Stimulated activated CD4-positive, alpha-beta T cell treated with anti-CD3 and anti-CD28 coated beads, Interleukin-1b, Interleukin-23, amount 100 ng/mL, for 1 hour (primary cell): ENCODE measurements around the gene SNRPE.

Experiments used
- DNase-seq, 2 donors: peaks; one replicate each; pipeline ENCODE4 v3.0.0-alpha.2; 2020; ENCODE audit warnings: low read depth in 2 of 2

SNRPE gene

DNA sequence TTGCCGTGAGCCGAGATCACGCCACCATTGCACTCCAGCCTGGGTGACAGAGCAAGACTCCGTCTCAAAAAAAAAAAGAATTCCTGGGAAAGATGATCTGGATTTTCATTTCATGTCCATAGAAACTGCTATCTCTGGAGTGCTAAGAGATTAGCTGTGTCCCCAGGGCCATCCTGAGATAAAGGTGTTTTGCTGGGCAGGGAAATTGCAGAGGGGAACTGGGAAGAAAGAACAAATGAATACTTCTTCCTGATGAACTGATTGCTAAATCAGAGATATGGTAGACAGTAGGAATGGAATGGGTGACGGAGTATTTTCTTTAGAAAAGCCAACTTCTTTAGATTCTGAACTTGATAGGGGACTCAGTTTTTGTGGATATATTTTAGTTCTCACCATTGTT is 19.2 kb downstream of the SNRPE start:
- no peak for DNase-seq

DNA sequence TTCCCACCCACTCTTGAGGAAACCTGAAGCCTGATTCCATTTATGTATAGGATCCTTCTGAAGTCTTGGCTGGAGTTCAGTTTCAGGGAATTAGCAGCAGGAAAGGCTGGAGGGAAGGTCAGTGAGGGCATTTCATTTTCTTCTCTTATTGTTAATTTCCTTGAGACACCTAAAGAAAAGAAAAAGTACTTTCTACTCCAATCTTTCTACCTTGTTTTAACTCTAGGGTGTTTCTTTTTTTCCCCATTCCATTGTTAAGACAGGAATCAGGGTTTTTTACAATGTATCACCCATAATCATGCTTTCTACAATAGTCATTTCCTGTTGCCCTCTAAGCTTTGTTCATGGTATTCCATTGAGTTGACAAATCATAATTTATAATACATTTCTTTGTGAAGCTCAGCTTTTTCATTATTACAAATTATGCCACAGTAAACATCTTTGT is 27.4 kb downstream of the SNRPE start:
- DNase-seq, result no peak

DNA sequence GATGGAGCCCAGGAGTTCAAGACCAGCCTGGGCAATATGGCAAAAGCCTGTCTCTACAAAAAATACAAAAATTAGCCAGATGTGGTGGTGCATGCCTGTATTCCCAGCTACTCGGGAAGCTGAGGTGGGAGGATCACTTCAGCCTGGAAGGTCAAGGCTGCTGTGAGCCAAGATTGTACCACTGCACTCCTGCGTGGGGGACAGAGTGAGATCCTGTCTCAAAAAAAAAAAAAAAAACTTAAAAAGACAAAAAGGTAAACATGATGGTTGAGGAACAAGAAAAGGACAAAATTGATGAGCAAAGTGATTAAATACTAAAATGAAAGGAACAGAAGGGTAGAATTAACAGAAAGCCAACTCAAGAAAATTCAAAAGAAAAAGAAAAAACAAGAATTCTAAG is 30.6 kb downstream of the SNRPE start:
- no peak for DNase-seq

DNA sequence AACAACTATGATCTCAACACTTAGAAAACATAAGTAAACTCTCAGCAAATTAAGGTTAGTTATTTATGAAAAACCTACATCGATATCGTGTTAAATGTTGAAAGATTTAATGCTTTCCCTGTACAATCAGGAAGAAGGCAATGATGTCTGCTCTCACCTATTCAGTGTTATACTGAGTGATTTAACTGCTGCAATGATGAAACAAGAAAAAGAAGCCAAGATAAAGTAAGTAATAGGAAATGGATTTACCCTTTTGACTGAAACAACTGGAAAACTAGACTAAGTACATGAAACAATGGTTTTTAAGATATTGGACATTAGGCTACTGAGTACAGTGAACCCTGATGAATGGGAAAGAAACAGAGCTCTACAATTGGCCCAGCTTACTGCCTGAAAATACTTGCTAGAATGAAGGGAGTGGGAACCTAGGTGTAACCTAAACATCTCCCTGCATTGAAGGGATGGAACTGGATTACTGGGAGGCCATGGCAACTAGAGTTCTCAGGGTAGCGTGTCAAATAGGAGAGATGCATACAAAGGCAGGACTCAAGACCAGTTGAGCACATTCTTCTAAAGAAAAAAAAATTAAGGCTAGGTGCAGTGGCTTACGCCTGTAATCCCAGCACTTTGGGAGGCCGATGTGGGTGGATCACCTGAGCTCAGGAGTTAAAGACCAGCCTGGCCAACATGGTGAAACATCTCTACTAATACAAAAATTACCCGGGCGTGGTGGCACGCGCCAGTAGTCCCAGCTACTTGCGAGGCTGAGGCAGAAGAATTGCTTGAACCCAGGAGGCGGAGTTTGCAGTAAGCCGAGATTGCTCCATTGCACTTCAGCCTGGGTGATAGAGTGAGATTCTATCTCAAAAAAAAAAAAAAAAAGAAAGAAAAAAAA is 37.3 kb downstream of the SNRPE start:
- no peak for DNase-seq

DNA sequence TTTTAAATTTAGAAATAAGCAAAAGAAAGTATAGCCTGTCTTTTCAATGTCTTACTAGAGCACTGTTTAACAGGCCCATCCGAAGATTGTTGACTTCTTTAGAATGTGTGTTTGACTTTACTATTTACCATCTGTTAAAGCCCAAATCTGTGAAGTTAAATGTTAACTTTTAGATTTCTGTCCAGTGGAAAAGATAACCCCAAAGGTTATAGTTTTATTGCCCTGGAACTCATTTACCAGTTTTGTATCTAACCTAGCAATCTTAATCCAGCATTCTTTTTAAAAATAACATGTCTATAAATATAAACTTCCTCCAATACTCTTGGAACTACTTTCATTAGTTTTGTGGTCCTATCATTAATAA is 37.9 kb downstream of the SNRPE start:
- DNase-seq, result no peak

DNA sequence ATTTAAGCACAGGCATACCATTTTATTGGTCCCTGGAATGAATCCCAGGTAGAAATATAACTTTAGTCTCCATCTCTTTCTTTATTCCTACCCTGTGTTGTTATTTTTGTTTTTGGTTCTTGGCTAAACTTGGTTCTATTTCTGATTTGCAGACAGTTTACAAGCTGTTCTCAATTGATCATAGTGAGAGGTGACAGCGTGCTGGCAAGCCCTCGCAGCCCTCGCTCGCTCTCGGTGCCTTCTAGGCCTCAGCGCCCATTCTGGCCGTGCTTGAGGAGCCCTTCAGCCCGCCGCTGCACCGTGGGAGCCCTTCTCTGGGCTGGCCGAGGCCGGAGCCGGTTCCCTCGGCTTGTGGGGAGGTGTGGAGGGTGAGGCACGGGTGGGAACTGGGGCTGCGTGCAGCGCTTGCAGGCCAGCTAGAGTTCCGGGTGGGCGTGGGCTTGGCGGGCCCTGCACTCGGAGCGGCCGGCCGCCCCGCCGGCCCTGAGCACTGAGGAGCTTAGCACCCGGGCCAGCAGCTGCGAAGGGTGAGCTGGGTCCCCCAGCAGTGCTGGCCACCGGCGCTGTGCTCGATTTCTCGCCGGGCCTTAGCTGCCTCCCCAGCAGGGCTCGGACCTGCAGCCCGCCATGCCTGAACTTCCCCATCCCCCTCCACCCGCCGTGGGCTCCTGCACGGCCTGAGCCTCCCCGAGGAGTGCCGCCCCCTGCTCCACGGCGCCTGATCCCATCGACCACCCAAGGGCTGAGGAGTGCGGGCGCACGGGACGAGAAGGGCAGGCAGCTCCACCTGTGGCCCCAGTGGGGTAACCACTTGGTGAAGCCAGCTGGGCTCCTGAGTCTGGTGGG is 38.7 kb downstream of the SNRPE start:
- DNase-seq, result no peak

DNA sequence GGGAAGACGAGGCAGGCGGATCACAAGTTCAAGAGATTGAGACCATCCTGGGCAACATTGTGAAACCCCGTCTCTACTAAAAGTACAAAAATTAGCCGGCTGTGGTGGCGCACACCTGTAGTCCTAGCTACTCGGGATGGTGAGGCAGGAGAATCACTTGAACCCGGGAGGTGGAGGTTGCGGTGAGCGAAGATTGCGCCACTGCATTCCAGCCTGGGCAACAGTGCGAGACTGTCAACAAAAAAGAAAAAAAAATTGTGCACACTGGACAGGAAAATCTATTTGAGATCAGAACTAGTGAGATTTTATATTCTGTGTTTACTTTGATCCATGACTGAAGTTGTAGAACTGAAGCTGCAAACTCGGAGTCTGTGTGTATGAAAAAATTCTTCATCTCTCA is 40.2 kb downstream of the SNRPE start:
- DNase-seq, result no peak

DNA sequence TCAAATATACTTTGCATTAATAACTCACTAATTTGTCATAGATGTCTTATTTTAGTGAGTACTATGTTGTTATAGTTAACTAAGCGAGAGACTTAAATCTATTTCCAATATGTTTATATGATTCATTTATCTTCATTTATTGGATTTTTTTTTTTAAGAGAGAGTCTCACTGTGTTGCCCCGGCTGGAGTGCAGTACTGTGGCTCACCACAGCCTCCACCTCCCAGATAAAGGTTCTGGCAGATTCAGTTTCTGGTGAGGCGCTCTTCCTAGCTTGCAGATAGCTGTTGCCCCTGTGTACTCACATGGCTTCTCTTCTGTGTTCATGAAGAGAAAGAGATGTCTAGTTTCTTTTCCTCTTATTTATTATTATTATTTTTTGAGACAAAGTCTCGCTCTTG is 43.9 kb downstream of the SNRPE start:
- DNase-seq, result no peak

DNA sequence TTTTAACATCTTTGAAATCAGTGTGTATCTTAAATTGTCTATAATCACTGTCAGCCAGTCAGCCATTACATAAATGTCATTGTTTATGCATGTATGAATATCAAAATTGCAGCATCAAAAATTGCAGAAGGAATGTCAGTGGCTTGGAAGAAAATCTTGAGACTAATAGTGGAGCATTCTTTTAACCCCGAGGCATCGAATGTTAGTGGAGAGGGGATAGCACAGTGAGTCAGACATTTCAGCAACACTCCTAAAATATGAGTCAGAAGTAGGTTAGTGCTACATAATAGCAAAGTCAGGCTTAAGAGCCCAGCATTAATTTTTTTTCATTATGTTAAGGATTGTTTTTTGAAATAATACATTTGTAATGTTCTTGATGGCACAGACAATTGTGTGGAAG is 45.5 kb downstream of the SNRPE start:
- DNase-seq, result no peak

DNA sequence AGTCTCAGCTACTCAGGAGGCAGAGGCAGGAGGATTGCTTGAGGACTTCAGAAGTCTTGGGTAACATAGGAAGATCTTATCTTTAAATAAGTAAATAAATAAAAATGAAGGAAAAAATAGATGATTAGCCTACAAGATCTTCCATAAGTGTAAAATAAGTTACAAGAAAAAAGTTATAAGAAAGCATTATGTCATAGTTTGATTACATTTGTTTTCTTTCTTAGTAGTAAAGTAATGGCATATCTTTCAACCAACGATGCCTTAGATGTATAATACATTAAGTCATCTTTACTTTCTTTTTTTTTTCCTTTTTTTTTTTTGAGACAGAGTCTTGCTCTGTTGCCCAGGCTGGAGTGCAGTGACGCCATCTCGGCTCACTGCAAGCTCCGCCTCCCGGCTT is 46.5 kb downstream of the SNRPE start:
- no peak for DNase-seq

DNA sequence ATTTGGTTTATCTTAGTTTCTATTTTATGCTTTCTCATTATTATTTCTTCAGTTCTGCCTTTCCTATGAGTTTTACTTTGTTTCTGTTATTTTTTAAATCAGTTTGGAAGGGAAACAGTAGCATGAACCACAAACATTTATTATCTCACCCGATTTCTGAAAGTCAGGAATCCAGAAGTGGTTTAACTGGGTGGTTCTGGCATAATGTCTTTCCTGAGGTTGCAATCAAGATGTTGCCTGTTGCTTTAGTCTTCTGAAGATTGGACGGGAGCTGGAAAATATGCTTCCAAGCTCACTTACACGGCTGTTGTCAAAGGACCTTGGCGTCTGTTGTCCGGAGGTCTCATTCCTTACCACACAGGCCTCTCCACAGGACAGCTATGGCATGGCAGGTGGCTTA is 50.4 kb downstream of the SNRPE start:
- no peak for DNase-seq

DNA sequence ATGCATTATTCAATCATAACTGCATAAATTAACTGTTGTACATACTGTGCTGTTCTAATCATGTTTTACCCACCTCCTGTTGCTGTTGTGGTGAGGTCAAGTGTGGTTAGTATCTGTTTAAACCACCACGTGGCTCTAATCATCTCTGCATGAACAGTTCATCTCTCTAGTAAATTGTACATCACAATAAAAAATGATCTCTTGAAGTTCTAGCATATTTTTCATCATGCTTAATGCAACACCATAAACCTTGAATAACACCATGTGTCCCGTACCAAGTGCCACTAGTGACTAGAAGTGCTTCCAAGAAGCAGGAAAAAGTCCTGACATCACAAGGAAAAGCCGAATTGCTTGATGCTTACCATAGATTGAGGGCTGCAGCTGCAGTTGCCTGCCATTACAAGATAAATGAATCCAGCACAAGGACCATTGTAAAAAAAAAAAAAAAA is 51.7 kb downstream of the SNRPE start:
- DNase-seq, result no peak

DNA sequence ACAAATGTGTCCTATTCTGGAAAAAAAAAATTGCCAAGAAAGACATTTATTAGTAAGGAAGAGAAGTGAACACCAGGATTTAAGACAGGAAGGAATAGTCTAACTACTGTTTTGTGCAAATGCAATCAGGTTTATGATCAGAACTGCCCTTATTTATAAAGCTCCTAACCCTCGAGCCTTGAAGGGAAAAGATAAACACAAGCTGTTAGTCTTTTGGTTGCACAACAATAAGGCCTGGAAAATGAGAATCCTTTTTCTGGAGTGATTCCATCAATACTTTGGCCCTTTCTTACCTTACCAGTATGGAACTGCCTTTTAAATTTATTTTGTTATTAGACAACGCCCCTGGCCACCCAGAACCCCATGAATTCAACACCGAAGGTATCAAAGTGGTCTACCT is 52.9 kb downstream of the SNRPE start:
- no peak for DNase-seq

DNA sequence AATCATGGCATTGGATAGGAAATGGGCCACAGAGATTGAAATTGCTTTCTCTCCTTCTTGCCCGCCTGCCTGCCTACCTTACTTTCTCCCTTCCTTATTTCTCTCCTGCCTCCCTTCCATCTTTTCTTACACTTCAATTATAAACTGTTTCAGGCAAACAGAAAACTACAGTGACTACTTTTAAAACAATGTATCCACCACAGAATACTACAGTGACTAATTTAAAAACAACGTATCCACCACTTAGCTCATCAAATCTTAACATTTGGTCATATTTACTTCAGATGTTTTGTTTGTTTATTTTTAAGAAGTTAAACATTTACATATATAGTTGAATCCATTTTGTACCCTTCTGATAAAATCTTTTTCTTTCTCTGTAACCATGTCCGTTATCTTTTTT is 54.4 kb downstream of the SNRPE start:
- no peak for DNase-seq

DNA sequence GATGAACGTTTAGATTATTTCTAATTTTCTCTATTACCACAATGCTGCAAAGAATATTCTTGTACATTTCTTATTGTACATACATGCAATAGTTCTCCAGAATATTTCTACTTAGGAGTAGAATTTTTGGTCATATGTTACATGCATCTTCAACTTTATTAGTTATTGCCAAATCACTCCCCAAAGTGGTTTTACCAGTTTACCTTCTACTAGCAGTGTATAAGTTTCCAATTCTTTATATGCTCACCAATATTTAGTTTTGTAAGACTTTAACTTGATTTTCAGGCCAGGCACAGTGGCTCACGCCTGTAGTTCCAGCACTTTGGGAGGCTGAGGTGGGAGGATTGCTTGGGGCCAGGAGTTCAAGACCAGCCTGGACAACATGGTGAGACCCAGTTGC is 55.4 kb downstream of the SNRPE start:
- no peak for DNase-seq
